Neural crest cell (in vitro differentiated cells): ENCODE measurements around the gene MS4A7. TPM values are rescaled to one million over a fixed set of nuclear protein-coding genes. Genes with fewer than 3 reads are reported as not detected.

Experiments used
- DNase-seq: peaks from one replicate; pipeline ENCODE4 v3.0.0; 2021; ENCODE audit warnings: low read depth, mixed read lengths, low spot score
- H3K27ac Mint-ChIP-seq: one replicate; pipeline ENCODE4 v1.8.0; 2021; ENCODE audit warnings: mild to moderate bottlenecking, mixed read lengths; ENCODE audit not compliant: unreplicated experiment
- H3K27me3 Mint-ChIP-seq: 2 replicates; pipeline ENCODE4 v1.8.0; 2021; ENCODE audit warnings: low read depth, mild to moderate bottlenecking, mixed read lengths
- H3K36me3 Mint-ChIP-seq: 2 replicates; pipeline ENCODE4 v1.8.0; 2021; ENCODE audit warnings: low read depth, mild to moderate bottlenecking, mixed read lengths
- H3K4me1 Mint-ChIP-seq: 2 replicates; pipeline ENCODE4 v1.8.0; 2021; ENCODE audit warnings: mixed read lengths
- H3K4me3 Mint-ChIP-seq: one replicate; pipeline ENCODE4 v1.8.0; 2021; ENCODE audit warnings: mild to moderate bottlenecking, mixed read lengths
- H3K9me3 Mint-ChIP-seq: 2 replicates; pipeline ENCODE4 v1.8.0; 2021; ENCODE audit warnings: mixed read lengths
- long read RNA-seq: library from polyadenylated mRNA; unstranded; transcript quantifications from one replicate; pipeline ENCODE4 v2.0.0, GENCODE V29; 2020
- total RNA-seq: library from RNA; stranded (reverse); gene quantifications from 2 replicates; pipeline ENCODE4 v1.2.1, GENCODE V29; 2021
- TF ChIP-seq, protein P1 (sequence below): fragments of 200-600 bp; sonication (generic); conservative IDR thresholded peaks from 2 replicates; pipeline ENCODE4 v1.5.0; 2021; ENCODE audit warnings: antibody characterized with exemption, mild to moderate bottlenecking

The MS4A7 gene, protein sequence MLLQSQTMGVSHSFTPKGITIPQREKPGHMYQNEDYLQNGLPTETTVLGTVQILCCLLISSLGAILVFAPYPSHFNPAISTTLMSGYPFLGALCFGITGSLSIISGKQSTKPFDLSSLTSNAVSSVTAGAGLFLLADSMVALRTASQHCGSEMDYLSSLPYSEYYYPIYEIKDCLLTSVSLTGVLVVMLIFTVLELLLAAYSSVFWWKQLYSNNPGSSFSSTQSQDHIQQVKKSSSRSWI
- not detected in 2 replicates for total RNA-seq
- long read RNA-seq, result 0 reads

DNA sequence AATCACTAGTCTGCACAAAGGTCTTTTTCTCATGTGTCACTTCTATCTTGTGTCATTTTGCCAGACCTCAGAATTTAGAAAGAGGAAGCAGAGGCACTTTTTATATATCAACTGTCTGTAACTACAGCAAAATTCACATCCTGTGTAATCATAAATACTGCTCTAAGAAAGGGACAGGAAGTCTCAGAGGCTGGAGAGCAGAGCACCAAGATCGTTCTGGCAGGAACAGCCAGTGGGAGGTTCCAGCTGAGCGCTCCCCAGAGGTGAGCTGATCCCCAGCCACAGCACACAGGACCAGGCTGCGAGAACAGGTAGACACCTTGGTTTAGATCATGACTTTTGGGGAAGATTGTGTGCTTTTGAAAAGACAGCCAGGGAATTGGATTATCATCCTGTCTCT is at the start of gene MS4A7:
MS4A7 (plus strand) TSS at position 179 of the 400 bp plus-strand sequence. CDS start 4,610 bp downstream, outside the sequence.
- H3K27ac Mint-ChIP-seq, result no peak within 1 kb of the TSS
- DNase-seq, result no peak
- no peaks in the 10 kb centered on the region for H3K9me3 Mint-ChIP-seq
- TF ChIP-seq, protein P1, sequence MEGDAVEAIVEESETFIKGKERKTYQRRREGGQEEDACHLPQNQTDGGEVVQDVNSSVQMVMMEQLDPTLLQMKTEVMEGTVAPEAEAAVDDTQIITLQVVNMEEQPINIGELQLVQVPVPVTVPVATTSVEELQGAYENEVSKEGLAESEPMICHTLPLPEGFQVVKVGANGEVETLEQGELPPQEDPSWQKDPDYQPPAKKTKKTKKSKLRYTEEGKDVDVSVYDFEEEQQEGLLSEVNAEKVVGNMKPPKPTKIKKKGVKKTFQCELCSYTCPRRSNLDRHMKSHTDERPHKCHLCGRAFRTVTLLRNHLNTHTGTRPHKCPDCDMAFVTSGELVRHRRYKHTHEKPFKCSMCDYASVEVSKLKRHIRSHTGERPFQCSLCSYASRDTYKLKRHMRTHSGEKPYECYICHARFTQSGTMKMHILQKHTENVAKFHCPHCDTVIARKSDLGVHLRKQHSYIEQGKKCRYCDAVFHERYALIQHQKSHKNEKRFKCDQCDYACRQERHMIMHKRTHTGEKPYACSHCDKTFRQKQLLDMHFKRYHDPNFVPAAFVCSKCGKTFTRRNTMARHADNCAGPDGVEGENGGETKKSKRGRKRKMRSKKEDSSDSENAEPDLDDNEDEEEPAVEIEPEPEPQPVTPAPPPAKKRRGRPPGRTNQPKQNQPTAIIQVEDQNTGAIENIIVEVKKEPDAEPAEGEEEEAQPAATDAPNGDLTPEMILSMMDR, result no peak
- H3K27me3 Mint-ChIP-seq, result no peaks in the 10 kb centered on the region
- H3K36me3 Mint-ChIP-seq, result no peaks in the 10 kb centered on the region
- H3K4me1 Mint-ChIP-seq, result no peaks in the 10 kb centered on the region
- no peak within 1 kb of the TSS for H3K4me3 Mint-ChIP-seq

DNA sequence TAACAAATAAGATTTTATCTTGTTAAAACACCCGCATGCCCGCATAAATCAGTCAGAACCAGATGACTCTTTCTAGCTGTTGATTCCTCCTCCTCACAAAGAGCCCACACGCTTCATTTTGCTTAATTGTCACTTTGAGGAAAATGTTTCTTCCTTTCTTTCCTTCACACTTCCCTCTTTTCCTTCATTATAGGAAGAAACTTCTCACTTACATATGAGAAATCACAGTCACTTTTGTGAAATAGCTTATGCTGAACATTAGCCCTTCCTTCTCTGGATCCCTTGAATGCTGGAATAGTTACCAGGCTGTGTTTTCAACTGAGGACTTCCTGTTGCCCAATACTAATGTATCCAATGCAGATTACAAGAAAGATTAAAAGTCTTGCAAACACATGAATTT is 45.5 kb upstream of the MS4A7 start:
- DNase-seq, result no peak
- Mint-ChIP-seq H3K9me3 (peaks cover 5% of the 10 kb centered on the region), H3K4me1 (peaks cover 8% of the 10 kb centered on the region), H3K4me3 (no peak overlapping the region), H3K27ac (no peak overlapping the region), H3K27me3 (no peaks in the 10 kb centered on the region), H3K36me3 (peaks cover 2% of the 10 kb centered on the region)
- TF ChIP-seq, protein P1, result no peak

DNA sequence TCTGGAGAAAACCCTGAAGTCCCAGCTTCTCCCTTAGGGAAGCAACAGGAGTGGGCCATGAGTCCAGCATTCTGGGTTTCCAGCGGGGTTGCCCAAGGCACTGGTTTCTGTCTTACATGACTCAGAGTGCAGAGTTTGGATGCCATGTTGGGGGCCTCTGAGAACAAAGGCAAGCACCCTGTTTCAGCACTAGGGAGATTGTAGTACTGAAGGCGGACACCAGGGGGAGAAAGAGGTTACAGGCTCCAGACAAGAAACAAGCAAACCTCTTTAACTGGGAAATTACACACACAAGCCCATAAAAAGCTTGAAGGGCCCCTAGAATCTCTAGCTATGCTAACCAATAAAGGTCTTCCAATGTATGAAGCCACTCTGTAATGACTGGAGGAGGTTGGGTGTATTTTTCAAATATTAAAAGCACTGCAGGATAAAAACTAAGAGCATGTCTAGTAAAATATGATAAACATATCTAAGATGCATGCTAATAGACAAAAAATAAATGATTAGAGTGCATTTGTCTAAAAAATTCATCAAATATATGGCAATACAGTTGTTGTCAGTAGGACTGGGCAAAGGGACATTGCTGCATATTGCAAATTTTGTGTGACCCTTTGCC is 44.2 kb upstream of the MS4A7 start:
- Mint-ChIP-seq H3K27me3 (no peaks in the 10 kb centered on the region), H3K36me3 (peaks cover 2% of the 10 kb centered on the region), H3K27ac (no peak overlapping the region), H3K9me3 (peaks cover 4% of the 10 kb centered on the region), H3K4me3 (no peak overlapping the region), H3K4me1 (peaks cover 8% of the 10 kb centered on the region)
- DNase-seq, result peak; percentile 83
- TF ChIP-seq, protein P1, result peak; percentile 75

DNA sequence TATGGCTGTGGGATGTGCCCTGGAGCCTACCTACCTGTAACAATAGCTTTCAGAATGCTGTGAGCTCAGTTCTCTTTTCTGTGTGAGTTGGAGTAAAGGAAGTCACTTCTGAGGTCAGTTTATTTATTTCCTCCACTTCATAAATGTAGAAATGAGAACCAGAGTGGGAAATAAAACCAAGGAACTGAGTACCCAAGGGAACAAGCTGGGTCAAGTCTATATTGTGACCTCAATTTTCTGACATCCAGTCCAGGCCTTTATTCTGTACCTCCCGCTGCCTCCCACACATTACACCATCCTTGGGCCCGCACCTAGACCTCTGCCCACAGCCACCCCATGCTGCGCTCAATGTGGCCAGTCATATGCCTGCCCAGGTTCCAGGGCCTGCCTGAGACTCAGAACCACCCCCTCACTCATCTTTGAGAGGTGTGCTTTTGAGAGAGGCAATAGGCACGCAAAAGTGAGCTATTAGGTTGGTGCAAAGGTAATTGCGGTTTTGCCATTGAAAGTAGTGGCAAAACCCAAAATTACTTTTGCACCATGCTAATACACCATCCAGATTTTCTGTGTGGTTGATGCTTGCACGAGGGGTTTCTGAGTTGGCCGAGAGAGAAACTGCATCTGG is 41.5 kb upstream of the MS4A7 start:
- Mint-ChIP-seq H3K4me1 (peaks cover 10% of the 10 kb centered on the region), H3K9me3 (no peaks in the 10 kb centered on the region), H3K27me3 (no peaks in the 10 kb centered on the region), H3K27ac (no peak overlapping the region), H3K4me3 (no peak overlapping the region), H3K36me3 (peaks cover 2% of the 10 kb centered on the region)
- TF ChIP-seq, protein P1, result no peak
- no peak for DNase-seq

DNA sequence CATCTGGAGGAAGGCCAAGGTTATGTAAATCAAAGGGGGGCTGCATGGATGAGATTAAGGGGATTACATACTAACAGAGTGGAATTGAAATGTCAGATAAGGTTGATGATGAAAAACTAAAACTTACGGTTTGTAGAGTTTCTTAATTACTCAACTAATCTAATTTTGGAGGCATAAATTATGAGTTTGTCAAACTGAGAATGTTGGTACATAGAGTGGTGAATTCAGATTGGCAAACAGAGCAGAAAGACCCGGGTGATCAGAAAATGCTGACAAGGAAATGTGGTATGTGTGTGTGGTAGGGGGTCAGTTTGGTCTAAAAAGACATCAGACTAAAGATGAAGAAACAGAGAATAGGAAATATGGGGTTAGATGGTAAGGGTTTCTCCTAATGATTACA is 40.3 kb upstream of the MS4A7 start:
- Mint-ChIP-seq H3K4me3 (no peak overlapping the region), H3K36me3 (no peaks in the 10 kb centered on the region), H3K27ac (no peak overlapping the region), H3K9me3 (no peaks in the 10 kb centered on the region), H3K27me3 (no peaks in the 10 kb centered on the region), H3K4me1 (peaks cover 16% of the 10 kb centered on the region)
- DNase-seq, result no peak
- TF ChIP-seq, protein P1, result no peak
